Measurements from ENCODE around the gene METTL24. TPM values are rescaled to one million over a fixed set of nuclear protein-coding genes. Genes with fewer than 3 reads are reported as not detected.
A peak's percentile ranks its signal among the peaks of the same experiment; 100 is the strongest.

METTL24 gene
- 1.6 TPM for total RNA-seq
- long read RNA-seq, partial matches to known transcripts, result 0 of 2 reads
- long read RNA-seq, other reads (novel, unspliced or antisense), result 2 of 2 reads

DNA sequence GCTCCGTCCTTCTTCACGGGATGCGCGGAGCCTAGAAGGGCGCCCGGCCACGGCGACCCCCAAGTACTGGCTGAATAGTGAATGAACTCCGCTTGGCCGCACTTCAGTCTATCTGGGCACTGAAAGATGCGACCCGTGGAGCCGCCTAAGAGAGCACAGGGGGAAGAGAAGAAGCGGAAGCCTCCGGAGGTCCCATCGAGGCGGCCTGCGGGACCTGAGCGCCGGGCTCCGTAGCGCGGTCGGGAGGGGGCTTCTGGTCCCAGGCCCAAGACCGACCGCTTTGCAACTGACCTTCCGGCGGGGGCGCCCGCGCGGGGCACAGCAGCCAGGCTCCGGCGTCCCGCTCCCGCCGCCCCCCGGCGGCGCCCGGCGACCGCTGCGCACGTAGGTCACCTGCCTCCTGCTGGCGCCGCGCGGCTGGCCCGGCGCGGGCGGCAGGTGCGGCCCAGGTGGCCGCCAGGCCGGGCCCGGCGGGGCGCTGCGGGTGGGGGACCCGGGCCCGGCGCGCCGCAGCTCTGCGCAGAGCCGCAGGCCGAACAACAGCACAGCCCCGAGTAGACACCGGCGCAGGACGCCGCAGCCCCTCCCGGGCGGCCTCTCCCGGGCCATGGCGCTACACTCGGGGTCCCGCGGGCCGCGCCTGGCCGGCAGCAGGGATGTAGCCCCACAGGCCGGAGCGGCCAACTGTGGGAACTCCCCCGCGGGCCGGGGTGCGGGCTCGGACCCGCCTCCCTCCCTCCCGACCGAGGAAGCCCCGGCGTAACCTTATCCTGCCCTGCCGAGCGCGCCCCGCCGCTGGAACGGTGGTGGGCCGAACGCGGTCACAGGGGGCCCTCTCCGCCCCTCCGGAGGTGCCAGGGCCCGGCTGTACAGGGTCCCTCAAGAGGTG, at the start of gene METTL24:
METTL24 (minus strand) TSS at position 686 of the 889 bp plus-strand sequence; CDS start at position 609, 77 bp downstream.
- DNase-seq (peak; percentile 46), ATAC-seq (peak; percentile 80)
- intact Hi-C loops (cut with micrococcal nuclease), result no loop called here

DNA sequence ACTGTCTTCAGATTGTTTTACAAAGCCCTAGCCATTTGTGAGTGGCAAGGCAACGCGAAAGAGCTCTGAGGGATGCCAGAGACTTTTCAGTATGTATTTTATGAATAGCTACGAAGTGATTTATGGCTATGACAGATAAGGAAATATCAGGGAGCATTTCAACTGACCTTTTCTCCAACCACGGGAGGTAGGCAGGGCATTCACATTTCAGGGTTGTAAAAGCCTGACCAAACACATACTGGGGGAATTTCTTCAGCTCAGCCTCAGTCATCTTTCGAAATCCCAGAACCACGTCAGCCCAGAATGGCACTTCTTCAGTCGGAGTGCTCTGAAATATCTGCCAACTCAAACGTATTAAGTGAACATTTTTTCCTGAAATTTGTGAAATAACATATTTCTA, 46.5 kb upstream of the METTL24 start:
- DNase-seq, result no peak
- intact Hi-C loops (cut with micrococcal nuclease), result no loop called here
- no peak for ATAC-seq

- ATAC-seq, result no peak
- no peak for DNase-seq
- intact Hi-C loops (cut with micrococcal nuclease), result no loop called here
Measured at GRCh38 chr6:110401585-110402176, 43.5 kb upstream of the METTL24 start.

DNA sequence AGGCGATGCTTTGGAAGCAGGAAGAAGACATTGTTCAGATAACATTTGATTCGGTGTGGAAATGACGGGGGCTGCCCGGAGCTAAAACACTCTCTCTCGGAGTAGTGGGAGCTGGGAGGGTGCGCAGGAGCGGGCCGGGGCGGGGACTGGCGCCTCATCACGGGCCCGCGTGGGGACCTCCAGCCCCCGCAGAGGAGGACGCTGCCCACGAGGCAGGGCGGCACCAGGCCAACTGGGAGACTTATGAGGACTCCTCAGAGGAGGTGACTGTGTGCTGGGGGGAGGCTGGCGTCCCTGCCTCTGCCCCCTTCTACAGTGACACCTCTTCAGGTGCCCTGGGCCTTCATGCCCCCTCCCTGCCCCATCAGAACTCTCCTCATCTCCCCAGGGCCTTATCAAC, 42.1 kb upstream of the METTL24 start:
- no peak for DNase-seq
- peak; percentile 16 for ATAC-seq
- intact Hi-C loops (cut with micrococcal nuclease), result no loop called here

- intact Hi-C loops (cut with micrococcal nuclease), result no loop called here
- DNase-seq (peak; percentile 35), ATAC-seq (peak; percentile 64)
Measured at GRCh38 chr6:110399219-110400071, 41.3 kb upstream of the METTL24 start.

DNA sequence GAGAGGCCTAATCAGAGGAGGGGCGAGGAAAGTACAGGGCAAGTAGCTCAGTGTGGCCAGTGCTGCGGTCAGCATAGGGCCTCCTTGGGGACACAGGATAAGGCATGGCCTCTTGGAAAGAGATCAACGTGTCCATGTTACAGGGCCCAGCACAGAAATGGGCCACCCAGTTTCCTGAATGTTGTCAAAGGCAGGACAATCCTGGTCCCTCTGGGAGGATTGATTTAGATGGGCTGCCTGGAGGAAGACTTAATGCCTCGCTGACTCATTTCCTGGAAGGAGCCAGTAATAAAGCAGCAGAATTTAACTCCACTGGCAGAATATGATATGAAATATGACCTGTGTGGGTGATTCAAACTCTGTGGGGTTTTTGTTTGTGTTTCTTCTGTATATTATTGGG, 40.6 kb upstream of the METTL24 start:
- peak; percentile 7 for ATAC-seq
- intact Hi-C loops (cut with micrococcal nuclease), result no loop called here

DNA sequence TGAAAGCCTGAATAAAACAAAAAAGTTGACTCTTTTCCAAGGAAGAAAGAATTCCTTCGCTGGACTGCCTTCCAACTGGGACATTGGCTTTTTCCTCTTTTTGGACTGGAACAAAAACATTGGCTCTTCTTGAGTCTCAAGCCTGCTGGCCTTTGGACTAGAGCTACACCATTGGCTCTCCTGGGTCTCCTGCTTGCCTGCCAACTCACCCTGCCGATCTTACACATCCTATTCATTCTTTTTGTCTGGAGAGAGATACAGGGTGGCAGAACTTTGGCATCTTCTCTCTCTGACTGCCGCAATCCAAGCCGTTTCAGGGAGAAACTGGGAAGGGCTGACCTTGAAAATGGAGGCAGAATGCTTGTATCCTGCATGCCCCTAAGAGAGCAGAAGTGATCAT, 37.1 kb upstream of the METTL24 start:
- intact Hi-C loops (cut with micrococcal nuclease), result no loop called here
- ATAC-seq (no peak), DNase-seq (no peak)

More for the DNA sequence above, 40.6 kb upstream of the METTL24 start:
- no peak for DNase-seq

GRCh38 chr6:110394409-110394808, 36.3 kb upstream of the METTL24 start:
- peak; percentile 50 for DNase-seq
- intact Hi-C loops (cut with micrococcal nuclease), result loop anchor here (5.0 kb wide), 1 partner anchor 217 kb away; the partner anchor contains the start of gene WASF1
- peak; percentile 86 for ATAC-seq

DNA sequence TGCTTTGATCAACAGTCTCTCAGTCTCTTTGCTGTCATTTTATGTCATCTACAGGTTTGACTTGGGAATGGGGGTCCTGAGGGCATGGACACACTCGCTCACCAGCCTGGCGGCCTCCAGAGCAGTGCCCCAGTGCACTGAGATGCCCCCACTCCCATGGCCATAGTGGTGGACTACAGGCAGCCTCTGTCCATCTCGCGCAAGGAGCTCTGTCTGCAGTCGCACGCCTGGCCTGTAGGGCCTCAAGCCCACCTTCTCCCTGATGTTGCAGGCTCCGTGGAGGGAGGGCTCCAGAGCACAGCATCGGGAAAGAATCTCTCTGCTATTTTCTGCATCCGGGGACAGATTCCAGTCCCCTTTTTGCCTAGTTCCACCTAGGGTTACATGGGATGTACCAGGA, 34.6 kb upstream of the METTL24 start:
- DNase-seq (no peak), ATAC-seq (no peak)
- intact Hi-C loops (cut with micrococcal nuclease), result loop anchor here (5.0 kb wide), 1 partner anchor 215 kb away; the partner anchor contains the start of gene WASF1

DNA sequence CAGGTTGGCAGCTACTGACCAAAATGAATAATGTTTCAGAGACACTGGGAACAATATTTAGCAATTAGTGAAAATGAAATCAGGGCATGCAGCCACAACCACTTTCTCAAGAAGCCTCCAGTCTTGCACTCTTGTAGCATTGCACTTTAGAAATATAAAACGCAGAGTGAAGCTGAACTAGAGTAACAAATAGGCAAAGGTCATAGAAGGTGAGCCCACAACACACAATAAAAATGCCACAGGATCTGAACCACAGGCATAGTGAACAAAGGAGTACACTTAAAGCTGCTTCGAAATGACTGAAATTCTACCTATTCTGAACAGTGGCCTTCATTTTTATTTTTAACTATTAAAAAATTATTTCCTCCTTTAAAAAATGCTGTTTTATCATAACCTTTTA, 32.3 kb upstream of the METTL24 start:
- no peak for ATAC-seq
- intact Hi-C loops (cut with micrococcal nuclease), result loop anchor here (5.0 kb wide), 1 partner anchor 213 kb away; the partner anchor contains the start of gene WASF1
- DNase-seq, result no peak

DNA sequence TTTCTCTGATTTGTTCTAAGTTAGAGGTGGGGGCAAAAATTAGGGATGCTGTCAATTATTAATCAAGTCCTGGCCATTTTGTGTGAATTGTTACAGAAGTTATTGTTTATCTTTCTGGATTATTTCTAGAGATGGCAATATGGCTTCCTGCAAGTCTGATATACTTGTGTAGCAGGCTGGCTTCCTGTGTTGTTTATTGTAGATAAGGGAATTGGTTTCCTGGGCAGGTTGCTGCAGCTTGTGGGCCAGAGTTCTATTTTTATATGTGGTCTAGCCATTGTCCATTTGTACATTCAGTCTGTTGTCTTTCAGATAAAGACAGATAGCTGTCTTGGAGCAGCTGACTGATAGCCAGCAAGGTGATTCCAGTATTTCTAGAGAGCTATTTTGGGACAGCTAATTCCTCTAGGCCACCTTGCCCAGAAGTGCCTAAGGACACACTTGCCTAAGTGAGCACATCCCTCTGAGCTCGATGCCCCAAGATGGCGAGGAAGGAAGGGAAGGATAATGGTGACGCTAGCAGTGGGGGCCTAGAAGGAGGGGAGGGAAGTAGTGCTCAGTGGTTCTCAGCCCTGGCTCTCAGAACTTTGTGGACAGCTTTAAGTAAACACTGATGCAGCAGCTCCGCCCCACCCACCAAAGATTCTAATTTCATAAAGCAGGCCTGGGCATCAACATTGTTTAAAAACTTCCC, 31.7 kb upstream of the METTL24 start:
- ATAC-seq (peak; percentile 57), DNase-seq (no peak)
- intact Hi-C loops (cut with micrococcal nuclease), result loop anchor here (5.0 kb wide), 1 partner anchor 213 kb away; the partner anchor contains the start of gene WASF1

- intact Hi-C loops (cut with micrococcal nuclease), result no loop called here
- no peak for ATAC-seq
- DNase-seq, result no peak
Measured at GRCh38 chr6:110387986-110388385, 29.8 kb upstream of the METTL24 start.

DNA sequence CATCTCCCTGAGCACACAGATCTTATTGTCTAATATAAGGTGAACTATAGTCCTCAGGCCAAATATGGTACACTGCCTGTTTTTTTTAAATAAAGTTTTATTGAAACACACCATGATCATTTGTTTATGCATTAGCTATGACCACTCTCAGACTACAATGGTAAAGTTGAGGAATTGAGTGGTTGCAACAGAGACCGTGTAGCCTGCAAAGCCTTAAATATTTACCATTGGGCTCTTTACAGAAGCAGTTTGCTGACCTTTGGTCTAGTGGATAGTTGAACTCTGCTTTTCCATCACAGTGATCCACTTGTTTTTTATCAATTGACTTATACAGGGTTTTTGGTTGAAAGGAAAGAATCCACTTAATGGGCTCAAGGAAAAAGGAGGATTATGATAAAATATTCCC, 27.3 kb upstream of the METTL24 start:
- no peak for DNase-seq
- ATAC-seq, result no peak
- intact Hi-C loops (cut with micrococcal nuclease), result no loop called here

DNA sequence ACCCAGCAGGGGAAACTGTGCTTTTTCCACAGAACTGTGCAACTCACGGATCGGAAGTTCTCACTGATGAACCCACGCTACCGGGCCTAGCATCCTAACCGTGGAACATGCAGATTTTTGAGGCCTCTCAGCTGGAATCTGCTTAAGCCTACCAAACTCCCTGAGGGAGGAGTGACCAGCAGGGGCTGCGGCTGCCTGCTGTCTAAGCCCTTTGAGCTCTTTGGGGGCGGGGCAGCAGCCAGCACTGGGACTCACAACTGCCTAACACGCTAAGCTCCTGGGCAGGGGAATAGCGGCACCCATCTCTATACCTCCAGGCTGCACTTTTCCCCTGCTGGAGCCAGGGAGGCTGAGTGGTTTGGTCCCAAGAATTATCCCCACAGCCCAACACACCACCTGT, 20.4 kb upstream of the METTL24 start:
- ATAC-seq (no peak), DNase-seq (no peak)
- intact Hi-C loops (cut with micrococcal nuclease), result no loop called here

DNA sequence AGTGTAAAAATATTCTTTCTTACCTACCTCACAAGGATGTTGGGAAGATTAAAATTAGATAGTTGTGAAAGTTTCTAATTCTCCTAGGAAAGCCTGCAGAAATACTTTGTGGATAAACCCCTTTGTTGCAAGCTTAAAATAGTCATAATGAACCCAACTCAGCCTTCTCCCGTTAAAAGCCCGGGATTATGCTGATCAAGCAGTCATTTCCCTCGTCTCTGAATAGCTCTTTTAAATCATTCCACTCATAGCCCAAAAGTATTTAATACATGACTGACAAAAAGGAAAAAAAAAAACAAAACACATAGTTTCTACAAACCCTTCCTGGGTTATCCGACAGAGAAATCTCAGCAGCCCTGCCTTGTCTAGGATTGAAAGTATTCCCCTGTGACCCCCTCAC, 10.9 kb upstream of the METTL24 start:
- ATAC-seq, result no peak
- intact Hi-C loops (cut with micrococcal nuclease), result loop anchor here (10.0 kb wide), 1 partner anchor 184 kb away; the partner anchor contains the start of gene CDC40
- DNase-seq, result no peak

DNA sequence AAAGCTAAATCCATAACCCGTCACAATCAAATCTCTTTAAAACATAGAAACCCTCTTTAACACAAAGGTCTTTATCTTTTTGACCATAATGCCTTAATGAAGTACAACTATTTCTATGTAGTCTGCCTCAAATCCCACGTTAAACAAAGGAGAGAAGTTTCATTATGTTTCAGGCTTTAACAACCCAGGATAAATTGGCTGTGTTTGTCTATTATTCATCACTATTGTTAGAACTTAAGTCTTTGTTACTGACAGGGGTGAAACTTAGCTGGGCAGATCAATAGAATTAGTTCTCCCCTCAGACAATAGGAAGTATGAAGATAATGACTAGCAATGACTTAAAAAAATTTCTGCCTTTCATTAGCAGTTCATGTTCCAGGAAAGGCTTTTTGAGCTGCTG, 10.1 kb upstream of the METTL24 start:
- ATAC-seq (no peak), DNase-seq (no peak)
- intact Hi-C loops (cut with micrococcal nuclease), result loop anchor here (10.0 kb wide), 1 partner anchor 183 kb away; the partner anchor contains the start of gene CDC40

DNA sequence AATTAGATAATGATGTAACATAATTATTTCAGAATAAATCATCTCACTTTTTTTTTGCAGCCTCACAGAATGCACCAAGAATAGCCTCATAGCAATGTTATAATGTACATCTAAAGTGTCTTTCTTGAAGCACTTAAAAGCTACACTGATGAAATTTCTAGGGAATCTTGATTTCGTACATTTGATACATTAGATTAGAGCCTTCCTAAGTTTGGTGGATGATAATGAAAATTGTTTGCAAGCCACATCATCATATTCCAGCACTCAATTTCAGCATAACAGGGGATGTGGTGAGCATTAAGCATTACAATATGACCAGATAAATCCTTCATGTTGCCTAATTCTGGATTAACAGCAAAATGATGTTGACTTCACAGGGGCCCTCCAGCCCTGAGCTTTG, 9.7 kb upstream of the METTL24 start:
- intact Hi-C loops (cut with micrococcal nuclease), result loop anchor here (10.0 kb wide), 1 partner anchor 183 kb away; the partner anchor contains the start of gene CDC40
- ATAC-seq, result no peak
- DNase-seq, result no peak

DNA sequence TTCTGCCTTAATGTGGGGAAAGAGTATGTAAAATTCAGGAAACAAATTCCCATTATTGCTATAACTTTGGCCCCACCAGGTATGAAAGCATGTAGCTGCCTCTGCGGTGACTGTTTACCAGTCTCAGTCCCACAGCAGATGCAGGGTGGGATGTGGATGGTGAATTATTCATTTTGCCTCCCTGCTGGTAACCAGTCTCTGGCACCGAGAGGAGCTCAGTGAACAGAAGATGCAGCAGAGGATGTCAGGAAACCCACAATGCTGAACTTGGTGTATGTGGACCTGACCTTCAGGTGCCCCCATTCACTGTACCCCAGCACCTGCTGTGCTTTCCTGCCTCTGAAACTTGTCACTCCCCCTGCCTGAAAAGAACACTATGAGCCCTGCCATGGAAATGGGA, 8.8 kb upstream of the METTL24 start:
- intact Hi-C loops (cut with micrococcal nuclease), result loop anchor here (10.0 kb wide), 1 partner anchor 182 kb away; the partner anchor contains the start of gene CDC40
- ATAC-seq (no peak), DNase-seq (no peak)

Data from left ventricle myocardium superior (tissue), 1 donor.